CD4-positive, alpha-beta T cell treated with Interferon gamma for 1 hour (primary cell): ENCODE data around the gene SYT8.
"Not testable (repeated sequence)": the region's sequence is repeated elsewhere in the genome, so short reads cannot be mapped to it uniquely, and the experiment has no call there.

Source experiments
- DNase-seq: peaks from one replicate; pipeline ENCODE4 v3.0.0-alpha.2; 2020

Gene SYT8

GRCh38 chr11:1834779-1835670 is at the start of gene SYT8:
TSS of gene SYT8 (plus strand) at chr11:1834990. CDS start at chr11:1835106, 116 bp downstream.
- DNase-seq, result no peak

- peak; percentile 51 for DNase-seq
These were observed 48.9 kb upstream of the SYT8 start for GRCh38 chr11:1785749-1786413.

- no peak for DNase-seq
These were observed 48.3 kb upstream of the SYT8 start for GRCh38 chr11:1786466-1786865.

GRCh38 chr11:1791912-1792311 is 42.9 kb upstream of the SYT8 start:
- DNase-seq, result no peak

- DNase-seq, result no peak
These were observed 42.3 kb upstream of the SYT8 start for GRCh38 chr11:1792461-1792860.

GRCh38 chr11:1793081-1793480 is 41.7 kb upstream of the SYT8 start:
- no peak for DNase-seq

- no peak for DNase-seq
These were observed 38.3 kb upstream of the SYT8 start for GRCh38 chr11:1796413-1797011.

GRCh38 chr11:1797391-1798125 is 37.2 kb upstream of the SYT8 start:
- no peak for DNase-seq

GRCh38 chr11:1803246-1803645 is 31.5 kb upstream of the SYT8 start:
- DNase-seq, result no peak

GRCh38 chr11:1803835-1804519 is 30.8 kb upstream of the SYT8 start:
- DNase-seq, result not testable (repeated sequence)

GRCh38 chr11:1805525-1805924 is 29.3 kb upstream of the SYT8 start:
- DNase-seq, result no peak

- DNase-seq, result no peak
These were observed 27.4 kb upstream of the SYT8 start for GRCh38 chr11:1807264-1807995.

- DNase-seq, result peak; percentile 11
These were observed 24.0 kb upstream of the SYT8 start for GRCh38 chr11:1810761-1811160.

- DNase-seq, result no peak
These were observed 22.5 kb upstream of the SYT8 start for GRCh38 chr11:1812274-1812673.

- DNase-seq, result no peak
These were observed 22.0 kb upstream of the SYT8 start for GRCh38 chr11:1812801-1813200.

GRCh38 chr11:1813356-1813755 is 21.4 kb upstream of the SYT8 start:
- not testable (repeated sequence) for DNase-seq

- no peak for DNase-seq
These were observed 20.1 kb upstream of the SYT8 start for GRCh38 chr11:1814691-1815090.

- no peak for DNase-seq
These were observed 19.5 kb upstream of the SYT8 start for GRCh38 chr11:1815311-1815710.

- no peak for DNase-seq
These were observed 19.0 kb upstream of the SYT8 start for GRCh38 chr11:1815751-1816150.

- no peak for DNase-seq
These were observed 17.8 kb upstream of the SYT8 start for GRCh38 chr11:1817000-1817399.

- DNase-seq, result no peak
These were observed 17.3 kb upstream of the SYT8 start for GRCh38 chr11:1817511-1817910.

- DNase-seq, result no peak
These were observed 15.7 kb upstream of the SYT8 start for GRCh38 chr11:1819074-1819473.
